ENCODE data around the gene PHLPP1.

Gene PHLPP1

GRCh38 chr18:62725896-62726295 lies 10.6 kb downstream of the PHLPP1 start:
- Histone ChIP-seq H3K4me2 (ENCODE audit: low read depth, low read length, poor library complexity, severe bottlenecking) (peak overlapping the region; percentile 24), H4K20me1 (ENCODE audit: insufficient read depth, low read length, poor library complexity, severe bottlenecking) (peaks cover 39% of the 10 kb centered on the region), H3K9ac (ENCODE audit: low read depth, low read length, poor library complexity, severe bottlenecking) (no peak overlapping the region)

GRCh38 chr18:62728254-62728653 lies 12.9 kb downstream of the PHLPP1 start:
- Histone ChIP-seq H4K20me1 (ENCODE audit: insufficient read depth, low read length, poor library complexity, severe bottlenecking) (peaks cover 16% of the 10 kb centered on the region), H3K27me3 (ENCODE audit: insufficient read depth, low read length, poor library complexity, severe bottlenecking) (no peaks in the 10 kb centered on the region), H3K4me1 (ENCODE audit: insufficient read depth, low read length, poor library complexity, severe bottlenecking) (peaks cover 20% of the 10 kb centered on the region), H3K4me2 (ENCODE audit: low read depth, low read length, poor library complexity, severe bottlenecking) (no peak overlapping the region), H2AFZ (ENCODE audit: low read length) (no peak overlapping the region), H3K9me2 (replicated peaks; ENCODE audit: low read depth, low read length) (no peaks in the 10 kb centered on the region), H3K4me3 (ENCODE audit: low read length, poor library complexity, severe bottlenecking) (no peak overlapping the region), H3K9ac (ENCODE audit: low read depth, low read length, poor library complexity, severe bottlenecking) (no peak overlapping the region), H3K79me2 (ENCODE audit: insufficient read depth, low read length) (peaks cover 98% of the 10 kb centered on the region), H3K9me3 (ENCODE audit: insufficient read depth, low read depth, low read length) (peaks cover 19% of the 10 kb centered on the region; the same call in 1 of the 2 replicates), H3F3A (ENCODE audit: low read depth) (no peaks in the 10 kb centered on the region), H3K36me3 (ENCODE audit: insufficient read depth, low read length) (peaks cover 6% of the 10 kb centered on the region)
- TF ChIP-seq EZH2phosphoT487 (IDR thresholded peaks at IDR 0.05; ENCODE audit: borderline replicate concordance) (no peak), CTCF (conservative IDR thresholded peaks at IDR 0.05; ENCODE audit: low read length) (no peak)

More at GRCh38 chr18:62725896-62726295, 10.6 kb downstream of the PHLPP1 start:
- Histone ChIP-seq H3K36me3 (ENCODE audit: insufficient read depth, low read length) (no peaks in the 10 kb centered on the region), H3K79me2 (ENCODE audit: insufficient read depth, low read length) (peaks cover 98% of the 10 kb centered on the region), H3K27me3 (ENCODE audit: insufficient read depth, low read length, poor library complexity, severe bottlenecking) (no peaks in the 10 kb centered on the region), H3F3A (ENCODE audit: low read depth) (no peaks in the 10 kb centered on the region), H3K9me3 (ENCODE audit: insufficient read depth, low read depth, low read length) (no peaks in the 10 kb centered on the region), H2AFZ (ENCODE audit: low read length) (no peak overlapping the region), H3K4me1 (ENCODE audit: insufficient read depth, low read length, poor library complexity, severe bottlenecking) (peaks cover 42% of the 10 kb centered on the region), H3K4me3 (ENCODE audit: low read length, poor library complexity, severe bottlenecking) (no peak overlapping the region), H3K9me2 (replicated peaks; ENCODE audit: low read depth, low read length) (no peaks in the 10 kb centered on the region)
- no peak for TF ChIP-seq CTCF (conservative IDR thresholded peaks at IDR 0.05; ENCODE audit: low read length)
- no peak for TF ChIP-seq EZH2phosphoT487 (IDR thresholded peaks at IDR 0.05; ENCODE audit: borderline replicate concordance)

- TF ChIP-seq EZH2phosphoT487 (IDR thresholded peaks at IDR 0.05; ENCODE audit: borderline replicate concordance) (no peak), CTCF (conservative IDR thresholded peaks at IDR 0.05; ENCODE audit: low read length) (no peak)
- H3K4me3 ChIP-seq (ENCODE audit: low read length, poor library complexity, severe bottlenecking) = no peak overlapping the region
- no peak overlapping the region for H3K4me2 ChIP-seq (ENCODE audit: low read depth, low read length, poor library complexity, severe bottlenecking)
- no peak overlapping the region for H3K9ac ChIP-seq (ENCODE audit: low read depth, low read length, poor library complexity, severe bottlenecking)
- peaks cover 19% of the 10 kb centered on the region; the same call in 1 of the 2 replicates for H3K9me3 ChIP-seq (ENCODE audit: insufficient read depth, low read depth, low read length)
- H3K4me1 ChIP-seq (ENCODE audit: insufficient read depth, low read length, poor library complexity, severe bottlenecking) = peaks cover 6% of the 10 kb centered on the region
- peaks cover 6% of the 10 kb centered on the region for H3K36me3 ChIP-seq (ENCODE audit: insufficient read depth, low read length)
- H2AFZ ChIP-seq (ENCODE audit: low read length) = no peak overlapping the region
- peaks cover under 1% of the 10 kb centered on the region for H4K20me1 ChIP-seq (ENCODE audit: insufficient read depth, low read length, poor library complexity, severe bottlenecking)
- H3K79me2 ChIP-seq (ENCODE audit: insufficient read depth, low read length) = peaks cover 98% of the 10 kb centered on the region
- H3K9me2 ChIP-seq (replicated peaks; ENCODE audit: low read depth, low read length) = no peaks in the 10 kb centered on the region
- H3K27me3 ChIP-seq (ENCODE audit: insufficient read depth, low read length, poor library complexity, severe bottlenecking) = no peaks in the 10 kb centered on the region
- no peaks in the 10 kb centered on the region for H3F3A ChIP-seq (ENCODE audit: low read depth)
These were observed 14.4 kb downstream of the PHLPP1 start for GRCh38 chr18:62729487-62730386.
